ENCODE results near the gene ARNT2. TPM values are rescaled to one million over a fixed set of nuclear protein-coding genes. Genes with fewer than 3 reads are reported as not detected.
A peak's percentile ranks its signal among the peaks of the same experiment; 100 is the strongest.

The ARNT2 gene
- total and polyA plus RNA-seq, 3 donors from 2014 or later: 34.3 to 58.7 (median 50.2) TPM

GRCh38 chr15:80514071-80514780, 110.0 kb downstream of the ARNT2 start:
- H3K4me1 ChIP-seq: no peaks in the 10 kb centered on the region
- no peak overlapping the region for H3K4me3 ChIP-seq
- intact Hi-C loops (cut with DNase I; ENCODE audit: low total_unique reads): no loop called here
- no peaks in the 10 kb centered on the region for H3K9me3 ChIP-seq
- H3K27me3 ChIP-seq: no peaks in the 10 kb centered on the region
- no peak overlapping the region for H3K27ac ChIP-seq
- no peak for DNase-seq
- H3K36me3 ChIP-seq (ENCODE audit: low read depth, missing control alignments): no peaks in the 10 kb centered on the region
- TF ChIP-seq, protein P1, sequence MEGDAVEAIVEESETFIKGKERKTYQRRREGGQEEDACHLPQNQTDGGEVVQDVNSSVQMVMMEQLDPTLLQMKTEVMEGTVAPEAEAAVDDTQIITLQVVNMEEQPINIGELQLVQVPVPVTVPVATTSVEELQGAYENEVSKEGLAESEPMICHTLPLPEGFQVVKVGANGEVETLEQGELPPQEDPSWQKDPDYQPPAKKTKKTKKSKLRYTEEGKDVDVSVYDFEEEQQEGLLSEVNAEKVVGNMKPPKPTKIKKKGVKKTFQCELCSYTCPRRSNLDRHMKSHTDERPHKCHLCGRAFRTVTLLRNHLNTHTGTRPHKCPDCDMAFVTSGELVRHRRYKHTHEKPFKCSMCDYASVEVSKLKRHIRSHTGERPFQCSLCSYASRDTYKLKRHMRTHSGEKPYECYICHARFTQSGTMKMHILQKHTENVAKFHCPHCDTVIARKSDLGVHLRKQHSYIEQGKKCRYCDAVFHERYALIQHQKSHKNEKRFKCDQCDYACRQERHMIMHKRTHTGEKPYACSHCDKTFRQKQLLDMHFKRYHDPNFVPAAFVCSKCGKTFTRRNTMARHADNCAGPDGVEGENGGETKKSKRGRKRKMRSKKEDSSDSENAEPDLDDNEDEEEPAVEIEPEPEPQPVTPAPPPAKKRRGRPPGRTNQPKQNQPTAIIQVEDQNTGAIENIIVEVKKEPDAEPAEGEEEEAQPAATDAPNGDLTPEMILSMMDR (IDR thresholded peaks at IDR 0.05): no peak
- no peak for TF ChIP-seq POLR2A (IDR thresholded peaks at IDR 0.05)
- 93 to 94% methylated on average over 10 of the region's 10 CpGs for WGBS, 2 donors

GRCh38 chr15:80517290-80517689, 113.1 kb downstream of the ARNT2 start:
- no peak overlapping the region for H3K4me3 ChIP-seq
- intact Hi-C loops (cut with DNase I; ENCODE audit: low total_unique reads): no loop called here

GRCh38 chr15:80518522-80518921, 114.3 kb downstream of the ARNT2 start:
- intact Hi-C loops (cut with DNase I; ENCODE audit: low total_unique reads): no loop called here

More at GRCh38 chr15:80517290-80517689, 113.1 kb downstream of the ARNT2 start:
- Histone ChIP-seq H3K9me3 (no peaks in the 10 kb centered on the region), H3K4me1 (no peaks in the 10 kb centered on the region), H3K27me3 (no peaks in the 10 kb centered on the region), H3K36me3 (ENCODE audit: low read depth, missing control alignments) (no peaks in the 10 kb centered on the region), H3K27ac (peak overlapping the region in 1 of 2 donors; percentile 27)
- TF ChIP-seq, protein P1 (IDR thresholded peaks at IDR 0.05): no peak
- no peak for TF ChIP-seq POLR2A (IDR thresholded peaks at IDR 0.05)
- no peak for DNase-seq

DNA sequence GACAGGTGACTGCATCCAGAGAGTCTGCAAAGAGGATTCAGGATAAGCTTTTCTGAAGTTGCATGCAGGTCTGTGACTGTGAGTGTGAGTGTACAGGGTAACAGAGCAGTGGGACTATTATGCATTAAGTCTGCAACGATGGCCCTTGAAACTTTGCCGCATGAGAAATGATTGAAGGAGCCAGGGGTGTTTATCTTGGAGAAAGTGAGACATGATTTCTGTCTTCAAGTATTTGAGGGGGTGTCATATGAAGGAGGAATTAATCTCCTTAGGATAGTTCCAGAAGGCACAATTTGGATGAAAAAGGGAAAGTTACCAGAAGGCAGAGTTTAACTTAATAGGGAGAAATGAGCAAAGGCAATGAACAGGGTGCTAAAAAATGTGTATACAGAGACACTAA, 119.6 kb downstream of the ARNT2 start:
- H3K9me3 ChIP-seq: no peaks in the 10 kb centered on the region
- 64 to 71% methylated on average over 2 of the region's 2 CpGs for WGBS, 2 donors
- no peak overlapping the region for H3K4me3 ChIP-seq
- intact Hi-C loops (cut with DNase I; ENCODE audit: low total_unique reads): no loop called here
- TF ChIP-seq POLR2A (IDR thresholded peaks at IDR 0.05): no peak
- TF ChIP-seq, protein P1 (IDR thresholded peaks at IDR 0.05): no peak
- H3K4me1 ChIP-seq: no peaks in the 10 kb centered on the region
- no peaks in the 10 kb centered on the region for H3K36me3 ChIP-seq (ENCODE audit: low read depth, missing control alignments)
- H3K27ac ChIP-seq: no peak overlapping the region
- no peaks in the 10 kb centered on the region for H3K27me3 ChIP-seq
- DNase-seq: no peak

More at GRCh38 chr15:80518522-80518921, 114.3 kb downstream of the ARNT2 start:
- DNase-seq: peak; percentile 50
- WGBS, 2 donors: 73 to 76% methylated on average over 1 of the region's 1 CpG
- Histone ChIP-seq H3K27ac (no peak overlapping the region), H3K27me3 (no peaks in the 10 kb centered on the region), H3K4me1 (no peaks in the 10 kb centered on the region), H3K4me3 (no peak overlapping the region), H3K9me3 (no peaks in the 10 kb centered on the region), H3K36me3 (ENCODE audit: low read depth, missing control alignments) (no peaks in the 10 kb centered on the region)
- TF ChIP-seq, protein P1 (IDR thresholded peaks at IDR 0.05): no peak
- TF ChIP-seq POLR2A (IDR thresholded peaks at IDR 0.05): no peak

- H3K4me1 ChIP-seq: no peaks in the 10 kb centered on the region
- no peaks in the 10 kb centered on the region for H3K27me3 ChIP-seq
- no peak overlapping the region for H3K4me3 ChIP-seq
- TF ChIP-seq, protein P1 (IDR thresholded peaks at IDR 0.05): no peak
- TF ChIP-seq POLR2A (IDR thresholded peaks at IDR 0.05): no peak
- H3K36me3 ChIP-seq (ENCODE audit: low read depth, missing control alignments): no peaks in the 10 kb centered on the region
- intact Hi-C loops (cut with DNase I; ENCODE audit: low total_unique reads): no loop called here
- DNase-seq: no peak
- WGBS, 2 donors: 63 to 78% methylated on average over 2 of the region's 2 CpGs
- no peaks in the 10 kb centered on the region for H3K9me3 ChIP-seq
- no peak overlapping the region for H3K27ac ChIP-seq
These were observed 121.7 kb downstream of the ARNT2 start for GRCh38 chr15:80525853-80526252.

Data from testis (tissue), 3 donors.